Neural cell (in vitro differentiated cells): ENCODE measurements around the gene HLCS.

Source experiments
- CTCF ChIP-seq: fragments of 450-650 bp; IDR thresholded peaks from 2 replicates; pipeline ENCODE4 v1.5.1; 2014; ENCODE audit warnings: antibody characterized with exemption, mild to moderate bottlenecking, moderate library complexity; ENCODE audit not compliant: poor library complexity, severe bottlenecking
- EZH2 ChIP-seq: fragments of 200-600, 300-800 bp; shearing (Covaris generic), sonication (generic); IDR thresholded peaks from 2 replicates; pipeline ENCODE4 v1.6.1; 2014; ENCODE audit warnings: antibody characterized with exemption, low read length, borderline replicate concordance, mild to moderate bottlenecking; ENCODE audit not compliant: insufficient read depth, poor library complexity, severe bottlenecking
- POLR2AphosphoS5 ChIP-seq: IDR thresholded peaks from 2 replicates; pipeline ENCODE4 v1.6.1; 2012
- TAF1 ChIP-seq: IDR thresholded peaks from 2 replicates; pipeline ENCODE4 v1.6.1; 2012; ENCODE audit warnings: low read depth

DNA sequence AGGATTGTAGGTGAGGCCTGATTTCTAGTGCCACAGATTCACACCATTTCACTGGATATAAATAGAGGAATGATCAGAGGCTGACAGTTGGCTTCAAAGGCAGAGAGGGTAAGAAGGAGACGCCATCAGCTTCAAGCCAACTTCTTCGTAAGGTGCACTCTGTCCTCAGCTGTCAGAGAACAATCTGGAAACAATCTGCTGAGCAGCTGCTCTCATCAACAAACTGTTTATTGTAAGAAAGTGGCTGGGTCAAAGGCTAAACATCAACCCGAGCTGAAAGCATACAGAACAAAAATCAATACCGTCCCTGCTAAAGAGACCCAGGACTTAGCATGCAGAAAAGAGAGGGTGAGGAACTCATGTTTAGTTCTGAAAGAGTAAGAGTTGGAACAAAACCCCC lies 48.2 kb downstream of the HLCS start:
- TF ChIP-seq POLR2AphosphoS5 (no peak), CTCF (no peak), TAF1 (no peak), EZH2 (no peak)
